GM19452 (cell line): ENCODE results near the gene FANCG.

ENCODE experiments used
- ATAC-seq: cut with Tn5 transposase; IDR thresholded peaks from one replicate; pipeline ENCODE4 v1.9.1; 2021; ENCODE audit not compliant: unreplicated experiment

FANCG gene

GRCh38 chr9:35079426-35080341 lies at the start of gene FANCG:
FANCG (minus strand) TSS chr9:35079942; CDS start chr9:35079524, 418 bp downstream.
- peak; percentile 94 for ATAC-seq

- ATAC-seq, result peak; percentile 40
Measured at GRCh38 chr9:35116898-35117551, 37.3 kb upstream of the FANCG start.

GRCh38 chr9:35116539-35116897 lies 36.8 kb upstream of the FANCG start:
- ATAC-seq, result peak; percentile 8

- ATAC-seq, result peak; percentile 56
Measured at GRCh38 chr9:35115680-35116538, 36.2 kb upstream of the FANCG start, which contains the start of gene ATOSB. ATOSB (minus strand) TSS chr9:35115862; CDS start chr9:35108274, 7,588 bp downstream.

GRCh38 chr9:35114840-35115628 lies 35.3 kb upstream of the FANCG start:
- no peak for ATAC-seq

- no peak for ATAC-seq
Measured at GRCh38 chr9:35114113-35114839, 34.5 kb upstream of the FANCG start.

- ATAC-seq, result no peak
Measured at GRCh38 chr9:35112257-35113020, 32.7 kb upstream of the FANCG start.

GRCh38 chr9:35111001-35111933 lies 31.5 kb upstream of the FANCG start:
- peak; percentile 66 for ATAC-seq

- no peak for ATAC-seq
Measured at GRCh38 chr9:35110327-35110761, 30.6 kb upstream of the FANCG start.

- ATAC-seq, result no peak
Measured at GRCh38 chr9:35108946-35109575, 29.3 kb upstream of the FANCG start.

- ATAC-seq, result no peak
Measured at GRCh38 chr9:35108461-35108860, 28.7 kb upstream of the FANCG start.

GRCh38 chr9:35107297-35108290 lies 27.9 kb upstream of the FANCG start:
- ATAC-seq, result no peak

- ATAC-seq, result no peak
Measured at GRCh38 chr9:35106343-35106730, 26.6 kb upstream of the FANCG start.

GRCh38 chr9:35105571-35106342 lies 26.0 kb upstream of the FANCG start:
- ATAC-seq, result no peak

- ATAC-seq, result no peak
Measured at GRCh38 chr9:35105126-35105525, 25.4 kb upstream of the FANCG start.
